Activated T-cell treated with anti-CD3 and anti-CD28 coated beads, Interleukin-2, amount 50 U/mL, for 4 hours (primary cell): ENCODE measurements around the gene PUS1. TPM values are rescaled to one million over a fixed set of nuclear protein-coding genes. Genes with fewer than 3 reads are reported as not detected.
"Not testable (repeated sequence)": the region's sequence is repeated elsewhere in the genome, so short reads cannot be mapped to it uniquely, and the experiment has no call there.

Experiments
- ATAC-seq, 2 donors: fragments of 200-7000 bp; cut with Tn5 transposase; one replicate each; pipeline ENCODE4 v1.10.0; 2021
- DNase-seq: peaks from one replicate; pipeline ENCODE4 v3.0.0-alpha.2; 2020
- H3K27me3 Mint-ChIP-seq: one replicate; pipeline ENCODE4 v1.8.0; 2021; ENCODE audit warnings: low read depth, mixed read lengths
- H3K36me3 Mint-ChIP-seq: one replicate; pipeline ENCODE4 v1.8.0; 2022; ENCODE audit warnings: mixed read lengths; ENCODE audit not compliant: insufficient read depth
- H3K4me1 Mint-ChIP-seq: one replicate; pipeline ENCODE4 v1.8.0; 2021; ENCODE audit warnings: low read depth, mixed read lengths
- H3K4me3 Mint-ChIP-seq: one replicate; pipeline ENCODE4 v1.8.0; 2021; ENCODE audit warnings: mild to moderate bottlenecking, moderate library complexity, mixed read lengths
- H3K9me3 Mint-ChIP-seq: one replicate; pipeline ENCODE4 v1.8.0; 2021; ENCODE audit warnings: mixed read lengths
- total RNA-seq, 3 donors: library from RNA; stranded (reverse); gene quantifications; one replicate each; pipeline ENCODE4 v1.2.1, GENCODE V29; 2021

The PUS1 gene
- total RNA-seq, 3 donors from 2014 or later = 132 to 157 (median 155) TPM

DNA sequence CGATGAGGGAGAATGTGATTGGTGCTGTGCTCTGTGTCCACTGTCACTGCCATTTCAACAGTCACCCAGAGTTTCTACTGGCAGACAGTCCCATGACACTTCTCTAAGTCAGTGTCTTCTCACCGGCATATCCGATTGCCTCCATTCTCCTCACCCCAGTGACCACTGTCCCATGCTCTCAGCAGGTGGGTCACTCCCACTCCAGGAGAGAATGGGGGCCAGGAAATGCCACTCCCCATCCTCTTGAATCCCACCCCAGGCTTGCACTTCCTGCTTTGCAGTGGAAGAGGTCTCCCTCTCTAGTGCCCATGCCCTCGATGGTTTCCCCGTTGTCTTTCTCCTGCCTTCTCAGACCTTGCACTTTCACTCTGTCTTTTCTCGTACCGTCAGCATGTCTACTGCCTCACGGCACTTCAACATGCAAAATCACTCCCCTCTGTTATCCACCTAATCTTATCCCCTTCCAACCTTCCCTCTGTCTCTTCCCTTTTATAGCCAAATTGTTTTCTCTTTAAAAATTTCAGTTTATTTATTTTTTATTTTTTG lies 18.5 kb downstream of the PUS1 start:
- ATAC-seq (no peak), DNase-seq (no peak)
- no peaks in the 10 kb centered on the region for H3K27me3 Mint-ChIP-seq
- H3K4me1 Mint-ChIP-seq = peaks cover 23% of the 10 kb centered on the region
- peaks cover 13% of the 10 kb centered on the region for H3K36me3 Mint-ChIP-seq
- H3K9me3 Mint-ChIP-seq = no peaks in the 10 kb centered on the region
- no peak overlapping the region for H3K4me3 Mint-ChIP-seq

DNA sequence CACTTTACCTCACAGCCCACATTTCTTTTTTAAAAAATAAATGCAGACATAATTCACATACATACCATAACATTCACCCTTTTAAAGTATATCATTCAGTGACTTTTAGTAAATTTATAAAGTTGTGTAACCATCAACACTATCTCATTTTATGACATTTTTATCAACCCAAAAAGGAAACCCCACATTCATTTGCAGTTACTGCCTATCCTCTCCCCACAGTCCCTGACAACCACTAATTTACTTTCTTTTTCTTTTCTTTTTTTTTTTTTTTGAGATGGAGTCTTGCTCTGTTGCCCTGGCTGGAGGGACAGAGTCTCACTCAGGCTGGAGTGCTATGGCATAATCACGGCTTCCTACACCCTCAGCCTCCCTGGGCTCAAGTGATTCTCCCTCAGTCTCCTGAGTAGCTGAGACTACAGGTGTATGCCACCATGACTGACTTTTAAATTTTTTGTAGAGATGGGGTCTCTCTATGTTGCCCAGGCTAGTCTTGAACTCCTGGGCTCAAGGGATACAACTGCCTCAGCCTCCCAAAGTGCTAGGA lies 19.2 kb downstream of the PUS1 start:
- H3K4me1 Mint-ChIP-seq = peaks cover 30% of the 10 kb centered on the region
- H3K4me3 Mint-ChIP-seq = no peak overlapping the region
- DNase-seq (no peak), ATAC-seq (no peak)
- H3K27me3 Mint-ChIP-seq = no peaks in the 10 kb centered on the region
- no peaks in the 10 kb centered on the region for H3K9me3 Mint-ChIP-seq
- peaks cover 13% of the 10 kb centered on the region for H3K36me3 Mint-ChIP-seq

DNA sequence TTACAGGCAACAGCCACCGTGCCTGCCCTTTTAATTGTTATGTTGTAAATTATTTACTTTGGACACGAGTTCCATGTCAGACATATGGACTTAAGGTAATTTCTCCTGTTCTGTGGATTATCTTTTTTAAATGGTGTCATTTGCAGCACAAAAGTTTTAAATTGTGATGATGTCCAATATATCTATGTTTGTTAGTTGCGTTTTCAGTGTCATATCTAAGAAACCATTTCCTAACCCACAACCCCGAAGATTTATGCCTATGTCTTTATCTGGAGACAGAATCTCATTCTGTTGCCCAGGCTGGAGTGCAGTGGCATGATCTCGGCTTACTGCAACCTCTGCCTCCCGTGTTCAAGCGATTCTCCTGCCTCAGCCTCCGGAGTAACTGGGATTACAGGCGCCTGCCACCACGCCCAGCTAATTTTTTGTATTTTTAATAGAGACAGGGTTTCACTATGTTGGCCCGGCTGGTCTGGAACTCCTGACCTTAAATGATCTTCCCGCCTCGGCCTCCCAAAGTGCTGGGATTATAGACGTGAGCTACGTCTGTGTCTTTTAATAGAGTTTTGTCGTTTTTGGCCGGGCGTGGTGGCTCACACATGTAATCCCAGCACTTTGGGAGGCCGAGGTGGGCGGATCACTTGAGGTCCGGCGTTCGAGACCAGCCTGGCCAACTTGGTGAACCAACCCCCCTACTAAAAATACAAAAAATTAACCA lies 19.8 kb downstream of the PUS1 start:
- Mint-ChIP-seq H3K4me1 (peaks cover 34% of the 10 kb centered on the region), H3K4me3 (peak overlapping the region; percentile 72)
- DNase-seq, H3K27me3 Mint-ChIP-seq, H3K9me3 Mint-ChIP-seq, H3K36me3 Mint-ChIP-seq, ATAC-seq: not testable (repeated sequence)

DNA sequence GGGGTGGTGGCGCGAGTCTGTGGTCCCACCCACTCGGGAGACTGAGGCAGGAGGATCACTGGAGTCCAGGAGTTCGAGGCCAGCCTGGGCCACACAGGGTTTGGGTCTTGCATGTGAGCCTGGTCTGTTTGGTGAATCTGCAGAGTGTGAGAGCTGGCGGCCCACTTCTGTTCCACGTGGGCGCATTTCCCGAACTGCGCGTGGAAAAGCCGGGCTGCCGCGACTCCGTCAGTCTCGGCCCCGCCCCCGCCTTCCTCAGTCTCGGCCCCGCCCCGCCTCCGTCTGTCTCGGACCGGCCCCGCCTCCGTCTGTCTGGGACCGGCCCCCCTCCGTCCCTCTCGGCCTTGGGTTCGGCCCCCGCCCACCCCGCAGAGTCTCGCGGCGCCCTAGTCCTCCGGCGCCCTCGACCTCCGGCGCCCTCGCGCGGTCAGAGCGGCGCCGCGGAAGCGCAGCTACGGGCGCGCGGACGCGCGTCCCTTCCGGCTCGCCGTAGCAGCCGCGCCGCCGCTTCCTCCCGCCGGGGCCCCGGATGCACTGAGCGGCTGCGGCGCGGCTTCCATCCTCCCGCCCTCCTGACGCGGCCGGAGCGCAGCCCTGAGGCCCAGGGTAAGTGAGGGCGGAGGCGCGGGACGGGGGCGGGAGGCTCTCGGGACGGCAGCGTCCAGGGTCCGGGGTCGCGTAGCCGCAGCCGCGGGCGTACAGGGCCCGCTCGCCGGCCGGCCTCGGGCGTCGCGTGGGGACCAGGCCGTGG lies 20.5 kb downstream of the PUS1 start, which contains the start of gene EP400:
Gene EP400, plus strand, starts transcription at position 512 of the 751 bp plus-strand sequence. CDS start 10,678 bp downstream, outside the sequence.
- Mint-ChIP-seq H3K4me1 (peaks cover 34% of the 10 kb centered on the region), H3K36me3 (peaks cover 5% of the 10 kb centered on the region)

DNA sequence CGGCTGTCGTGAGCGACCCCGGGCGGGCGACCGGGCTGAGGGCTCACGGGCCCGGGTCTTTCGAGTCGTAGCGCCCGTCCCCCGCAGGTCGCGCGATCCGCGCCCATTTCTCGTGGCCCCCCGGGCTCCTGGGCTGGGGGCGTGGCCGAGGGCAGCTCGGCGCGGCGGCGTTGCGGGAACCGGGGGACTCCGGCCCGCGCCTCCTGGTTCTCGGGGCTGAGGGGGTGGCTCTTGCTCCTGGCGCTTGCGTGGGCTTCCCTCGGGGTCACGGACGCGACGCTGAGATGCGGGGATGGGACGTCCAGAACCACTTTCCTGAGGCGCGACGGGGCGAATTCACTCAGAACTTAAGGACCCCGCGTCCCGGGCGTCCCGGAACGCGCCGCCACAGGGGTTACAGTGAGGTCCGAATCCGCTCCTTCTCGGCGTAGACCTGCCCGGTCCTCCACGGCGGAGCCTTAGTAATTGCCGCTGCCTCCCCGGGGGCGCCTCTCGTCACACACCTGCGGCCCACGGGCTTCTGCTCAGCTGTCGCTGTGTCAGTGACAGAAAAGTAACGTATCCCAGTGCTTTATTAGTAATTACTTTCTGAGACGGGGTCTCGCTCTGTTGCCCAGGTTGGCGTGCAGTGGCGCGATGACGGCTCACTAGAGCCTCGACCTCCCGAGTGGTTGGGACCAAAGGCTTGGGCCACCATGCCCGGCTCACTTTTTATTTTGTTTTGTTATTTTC lies 21.3 kb downstream of the PUS1 start:
- DNase-seq (peak; percentile 37), ATAC-seq (peak; percentile 29 to 39)
- peaks cover 2% of the 10 kb centered on the region for H3K36me3 Mint-ChIP-seq
- H3K9me3 Mint-ChIP-seq = no peaks in the 10 kb centered on the region
- peak overlapping the region; percentile 92 for H3K4me3 Mint-ChIP-seq
- H3K27me3 Mint-ChIP-seq = no peaks in the 10 kb centered on the region
- H3K4me1 Mint-ChIP-seq = peaks cover 38% of the 10 kb centered on the region

More for the DNA sequence above, 20.5 kb downstream of the PUS1 start, which contains the start of gene EP400:
- Mint-ChIP-seq H3K4me3 (peak within 1 kb of the TSS; percentile 92), H3K27me3 (no peaks in the 10 kb centered on the region), H3K9me3 (no peaks in the 10 kb centered on the region)
- DNase-seq = peak; percentile 98
- ATAC-seq = peak; percentile 91 to 94

DNA sequence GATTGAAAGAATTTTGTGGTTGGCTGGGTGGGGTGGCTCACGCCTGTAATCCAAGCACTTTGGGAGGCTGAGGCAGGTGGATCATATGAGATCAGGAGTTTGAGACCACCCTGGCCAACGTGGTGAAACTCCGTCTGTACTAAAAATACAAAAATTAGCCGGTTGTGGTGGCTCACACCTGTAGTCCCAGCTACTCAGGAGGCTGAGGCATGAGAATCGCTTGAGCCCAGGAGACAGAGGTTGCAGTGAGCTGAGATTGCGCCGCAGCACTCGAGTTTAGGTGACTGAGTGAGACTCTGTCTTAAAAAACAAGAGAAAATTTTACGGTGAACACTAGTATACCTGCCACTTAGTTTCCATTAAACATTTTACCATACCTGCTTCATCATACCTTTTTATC lies 24.7 kb downstream of the PUS1 start:
- H3K4me1 Mint-ChIP-seq = peaks cover 53% of the 10 kb centered on the region
- H3K9me3 Mint-ChIP-seq, H3K27me3 Mint-ChIP-seq, ATAC-seq, H3K36me3 Mint-ChIP-seq, DNase-seq, H3K4me3 Mint-ChIP-seq: not testable (repeated sequence)

DNA sequence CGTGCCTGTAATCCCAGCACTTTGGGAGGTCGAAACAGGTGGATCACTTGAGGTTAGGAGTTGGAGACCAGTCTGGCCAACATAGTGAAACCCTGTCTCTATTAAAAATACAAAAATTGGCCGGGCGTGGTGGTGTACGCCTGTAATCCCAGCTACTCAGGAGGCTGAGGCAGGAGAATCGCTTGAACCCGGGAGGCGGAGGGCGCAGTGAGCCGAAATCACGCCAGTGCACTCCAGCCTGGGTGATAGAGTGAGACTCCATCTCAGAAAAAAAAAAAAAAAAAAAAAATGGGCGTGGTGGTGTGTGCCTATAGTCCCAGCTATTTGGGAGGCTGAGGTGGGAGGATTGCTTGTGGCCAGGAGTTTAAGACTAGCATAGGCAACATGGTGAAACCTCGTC lies 25.4 kb downstream of the PUS1 start:
- not testable (repeated sequence) for H3K36me3 Mint-ChIP-seq, H3K4me3 Mint-ChIP-seq, H3K9me3 Mint-ChIP-seq, ATAC-seq, DNase-seq, H3K27me3 Mint-ChIP-seq
- H3K4me1 Mint-ChIP-seq = peaks cover 57% of the 10 kb centered on the region

DNA sequence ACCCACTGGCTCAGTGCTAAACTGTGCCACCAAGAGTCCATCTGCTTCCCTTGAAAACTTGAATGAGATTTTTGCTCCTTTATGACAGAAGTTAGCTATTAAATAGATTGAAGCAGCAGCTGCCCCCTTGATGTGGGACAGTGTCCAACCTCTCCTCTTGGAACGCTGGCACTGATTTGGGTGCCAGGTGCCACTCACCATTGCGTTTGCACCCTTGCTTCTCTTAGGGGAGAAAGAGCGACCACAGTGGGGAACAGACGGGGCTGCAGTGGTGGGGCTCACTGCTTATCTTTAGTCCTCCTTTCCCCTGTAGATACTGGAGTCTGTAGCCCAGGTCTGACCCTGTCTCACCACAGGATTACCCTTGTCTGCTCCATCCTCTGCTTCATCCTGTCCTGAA lies 30.0 kb downstream of the PUS1 start:
- Mint-ChIP-seq H3K36me3 (peaks cover 14% of the 10 kb centered on the region), H3K4me1 (peaks cover 62% of the 10 kb centered on the region), H3K9me3 (no peaks in the 10 kb centered on the region), H3K4me3 (no peak overlapping the region), H3K27me3 (no peaks in the 10 kb centered on the region)
- no peak for ATAC-seq
- no peak for DNase-seq

DNA sequence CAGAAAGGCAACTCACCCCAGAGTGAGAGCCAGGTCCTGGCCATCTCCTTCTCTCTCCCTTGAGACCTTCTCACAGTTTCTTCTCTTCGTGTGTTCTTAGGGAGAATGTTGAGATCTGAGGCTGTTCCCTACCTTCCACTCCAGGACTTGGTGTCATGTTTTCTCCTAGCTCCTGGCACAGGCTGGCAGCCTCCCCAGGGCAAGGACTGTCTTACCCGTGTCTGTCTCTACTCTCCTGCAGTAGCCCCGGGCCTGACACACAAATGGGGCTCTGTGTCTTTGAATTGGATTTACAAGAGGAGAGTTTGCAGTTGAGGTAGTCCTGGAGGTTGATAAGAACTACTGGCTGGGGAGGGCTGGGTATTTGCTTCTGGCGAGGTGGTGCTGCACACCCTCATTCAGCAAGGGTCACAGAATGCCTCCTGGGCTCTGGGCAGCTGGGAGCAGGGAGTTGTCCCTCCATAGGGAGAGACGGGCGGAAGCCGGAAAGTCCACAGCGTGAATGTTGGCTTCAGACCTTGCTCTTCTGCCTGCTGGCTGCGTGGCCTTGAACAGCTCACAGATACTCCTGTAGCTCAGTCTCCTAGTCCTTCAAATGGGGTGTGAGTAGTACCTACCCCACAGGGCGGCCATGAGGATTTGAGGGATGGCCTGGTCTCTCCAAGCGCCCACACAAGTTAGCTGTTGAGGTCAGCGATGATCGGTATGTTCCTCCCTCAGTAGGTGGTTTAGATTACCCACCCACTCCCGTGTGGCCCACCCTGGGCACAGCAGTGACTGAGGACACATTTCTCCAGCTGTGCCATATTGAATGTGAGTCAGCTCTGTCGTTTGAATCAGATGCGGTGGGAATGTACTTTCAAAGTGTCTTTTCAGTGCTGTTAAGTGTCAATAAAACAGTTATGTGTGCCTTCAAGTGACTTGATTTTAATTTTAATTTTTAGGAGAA lies 30.8 kb downstream of the PUS1 start:
- ATAC-seq (peak in 1 of 2 donors; percentile 27), DNase-seq (no peak)
- Mint-ChIP-seq H3K27me3 (no peaks in the 10 kb centered on the region), H3K4me3 (no peak overlapping the region), H3K4me1 (peaks cover 64% of the 10 kb centered on the region), H3K36me3 (peaks cover 14% of the 10 kb centered on the region), H3K9me3 (no peaks in the 10 kb centered on the region)

DNA sequence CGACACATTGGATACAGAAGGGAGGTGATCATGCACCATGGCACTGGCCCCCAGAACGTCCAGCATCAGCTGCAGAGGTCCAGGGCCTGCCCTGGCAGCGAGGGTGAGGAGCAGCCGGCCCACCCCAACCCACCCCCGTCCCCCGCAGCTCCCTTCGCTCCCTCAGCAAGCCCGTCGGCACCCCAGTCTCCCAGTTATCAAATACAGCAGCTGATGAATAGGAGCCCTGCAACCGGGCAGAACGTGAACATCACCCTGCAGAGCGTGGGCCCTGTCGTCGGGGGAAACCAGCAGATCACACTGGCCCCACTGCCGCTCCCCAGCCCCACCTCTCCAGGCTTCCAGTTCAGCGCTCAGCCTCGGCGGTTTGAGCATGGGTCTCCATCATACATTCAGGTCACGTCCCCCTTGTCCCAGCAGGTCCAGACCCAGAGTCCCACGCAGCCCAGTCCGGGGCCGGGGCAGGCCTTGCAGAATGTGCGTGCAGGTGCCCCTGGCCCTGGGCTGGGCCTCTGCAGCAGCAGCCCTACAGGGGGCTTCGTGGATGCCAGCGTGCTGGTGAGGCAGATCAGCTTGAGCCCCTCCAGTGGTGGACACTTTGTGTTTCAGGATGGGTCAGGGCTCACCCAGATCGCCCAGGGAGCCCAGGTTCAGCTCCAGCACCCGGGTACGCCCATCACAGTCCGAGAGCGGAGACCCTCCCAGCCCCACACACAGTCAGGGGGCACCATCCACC lies 31.7 kb downstream of the PUS1 start:
- H3K27me3 Mint-ChIP-seq, H3K4me3 Mint-ChIP-seq, ATAC-seq, DNase-seq, H3K9me3 Mint-ChIP-seq: not testable (repeated sequence)
- peaks cover 66% of the 10 kb centered on the region for H3K4me1 Mint-ChIP-seq
- H3K36me3 Mint-ChIP-seq = peaks cover 18% of the 10 kb centered on the region

DNA sequence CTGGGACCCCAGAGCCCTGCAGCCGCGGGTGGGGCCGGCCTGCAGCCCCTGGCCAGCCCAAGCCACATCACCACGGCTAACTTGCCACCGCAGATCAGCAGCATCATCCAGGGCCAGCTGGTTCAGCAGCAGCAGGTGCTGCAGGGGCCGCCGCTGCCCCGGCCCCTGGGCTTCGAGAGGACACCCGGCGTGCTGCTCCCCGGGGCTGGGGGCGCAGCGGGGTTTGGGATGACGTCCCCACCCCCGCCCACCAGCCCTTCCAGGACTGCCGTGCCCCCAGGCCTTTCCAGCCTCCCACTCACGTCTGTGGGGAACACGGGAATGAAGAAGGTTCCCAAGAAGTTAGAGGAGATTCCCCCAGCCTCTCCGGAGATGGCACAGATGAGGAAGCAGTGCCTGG lies 32.3 kb downstream of the PUS1 start:
- H3K4me3 Mint-ChIP-seq, DNase-seq, ATAC-seq, H3K9me3 Mint-ChIP-seq, H3K27me3 Mint-ChIP-seq: not testable (repeated sequence)
- H3K36me3 Mint-ChIP-seq = peaks cover 18% of the 10 kb centered on the region
- peaks cover 60% of the 10 kb centered on the region for H3K4me1 Mint-ChIP-seq

DNA sequence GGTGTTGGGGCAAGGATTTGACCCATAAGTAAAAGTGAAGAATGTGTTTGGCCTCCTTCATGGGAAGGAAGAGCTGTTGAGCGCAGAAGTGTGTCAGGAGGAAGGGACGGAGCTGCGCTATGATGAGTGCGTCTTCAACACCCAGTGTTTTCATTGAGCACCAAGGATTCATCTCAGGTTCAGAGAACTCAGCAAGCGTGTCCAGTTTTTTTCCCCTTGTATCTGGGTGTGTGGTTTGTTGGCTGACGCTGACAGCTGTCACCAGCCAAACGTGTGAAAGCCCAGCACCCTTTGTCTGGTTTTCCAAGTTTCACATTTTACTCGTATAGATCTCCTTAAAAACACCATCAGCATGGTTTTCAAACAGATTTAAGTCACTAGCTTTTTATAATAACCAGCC lies 33.0 kb downstream of the PUS1 start:
- Mint-ChIP-seq H3K9me3 (no peaks in the 10 kb centered on the region), H3K27me3 (no peaks in the 10 kb centered on the region), H3K36me3 (peaks cover 18% of the 10 kb centered on the region), H3K4me3 (no peak overlapping the region), H3K4me1 (peaks cover 55% of the 10 kb centered on the region)
- no peak for DNase-seq
- no peak for ATAC-seq

DNA sequence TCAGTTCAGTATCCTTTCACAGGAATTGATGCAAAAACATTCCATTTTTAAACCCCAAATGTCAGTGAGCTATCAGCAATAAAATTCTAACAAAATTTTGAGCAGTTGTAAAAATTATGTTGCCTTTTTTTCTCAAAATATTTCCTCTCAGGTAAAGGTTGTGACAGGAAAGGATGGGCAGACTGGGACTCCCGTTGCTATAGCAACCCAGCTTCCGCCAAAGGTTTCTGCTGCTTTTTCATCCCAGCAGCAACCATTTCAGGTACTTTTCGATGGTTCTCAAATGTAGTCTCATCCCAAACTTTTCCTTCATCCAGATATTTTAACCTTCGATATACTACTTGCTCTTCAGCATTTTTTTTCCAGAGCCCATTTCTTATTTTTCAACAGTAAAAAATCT lies 34.3 kb downstream of the PUS1 start:
- Mint-ChIP-seq H3K4me1 (peaks cover 54% of the 10 kb centered on the region), H3K36me3 (peaks cover 20% of the 10 kb centered on the region), H3K27me3 (no peaks in the 10 kb centered on the region), H3K4me3 (no peak overlapping the region), H3K9me3 (no peaks in the 10 kb centered on the region)
- no peak for DNase-seq
- ATAC-seq = no peak
